ENCODE results near the gene GRIK3.

- no peak for TF ChIP-seq POLR2AphosphoS5 (IDR thresholded peaks at IDR 0.05)
- no peak for TF ChIP-seq CTCF (IDR thresholded peaks at IDR 0.05)
- TF ChIP-seq EP300 (IDR thresholded peaks at IDR 0.05; ENCODE audit: low read depth), result no peak
Measured at GRCh38 chr1:36964830-36965229, 69.5 kb downstream of the GRIK3 start.
